Measurements from ENCODE around the gene PLAC9. TPM values are rescaled to one million over a fixed set of nuclear protein-coding genes. Genes with fewer than 3 reads are reported as not detected.

The PLAC9 gene
- total and polyA plus RNA-seq, 2 experiments from 2014 or later: 1.1 to 11.0 TPM

GRCh38 chr10:80194373-80195045, 62.0 kb downstream of the PLAC9 start (continued):
- no peak for TF ChIP-seq ZNF462 (CRISPR knock-in tag; IDR thresholded peaks at IDR 0.05)
- no peak for TF ChIP-seq STAT1 (IDR thresholded peaks at IDR 0.05; ENCODE audit: unreplicated experiment)
- no peak for TF ChIP-seq NANOG (IDR thresholded peaks at IDR 0.05; ENCODE audit: borderline replicate concordance)
- no peak for TF ChIP-seq ZNF331 (CRISPR knock-in tag; IDR thresholded peaks at IDR 0.05; ENCODE audit: low read depth)
- no peak for TF ChIP-seq JUNB (IDR thresholded peaks at IDR 0.05; ENCODE audit: unreplicated experiment)

Other genes starting within 250 kb of the PLAC9 start
- gene SFTPD, start 183.6 kb upstream of the PLAC9 start, total RNA-seq (2014; rRNA removed; shearing (Covaris generic)): 0.70 TPM in 1 of 2 replicates, not detected in the other
- 0.23 TPM in 1 of 2 replicates, not detected in the other for gene SFTPD, start 183.6 kb upstream of the PLAC9 start, polyA plus RNA-seq (2016; fragmentation: Nextera tagmentation; extraction: Ambion mirVana)
- 21.1 and 21.2 TPM in 2 replicates for gene TMEM254, start 54.1 kb upstream of the PLAC9 start, total RNA-seq (2014; rRNA removed; shearing (Covaris generic))
- 21.1 and 21.5 TPM in 2 replicates for gene TMEM254, start 54.1 kb upstream of the PLAC9 start, polyA plus RNA-seq (2016; fragmentation: Nextera tagmentation; extraction: Ambion mirVana)
- 38.9 and 42.3 TPM in 2 replicates for gene ANXA11, start 72.8 kb downstream of the PLAC9 start, total RNA-seq (2014; rRNA removed; shearing (Covaris generic))
- gene ANXA11, start 72.8 kb downstream of the PLAC9 start, polyA plus RNA-seq (2016; fragmentation: Nextera tagmentation; extraction: Ambion mirVana): 70.0 and 73.7 TPM in 2 replicates
- gene MAT1A, start 156.9 kb downstream of the PLAC9 start, total RNA-seq (2014; rRNA removed; shearing (Covaris generic)): 6.5 and 8.0 TPM in 2 replicates
- 0.97 and 1.3 TPM in 2 replicates for gene MAT1A, start 156.9 kb downstream of the PLAC9 start, polyA plus RNA-seq (2016; fragmentation: Nextera tagmentation; extraction: Ambion mirVana)
- 2.1 TPM in 1 of 2 replicates, not detected in the other for gene DYDC1, start 224.0 kb downstream of the PLAC9 start, total RNA-seq (2014; rRNA removed; shearing (Covaris generic))
- 1.7 TPM in 1 of 2 replicates, not detected in the other for gene DYDC1, start 224.0 kb downstream of the PLAC9 start, polyA plus RNA-seq (2016; fragmentation: Nextera tagmentation; extraction: Ambion mirVana)
- 1.7 and 8.1 TPM in 2 replicates for gene DYDC2, start 224.1 kb downstream of the PLAC9 start, total RNA-seq (2014; rRNA removed; shearing (Covaris generic))
- 9.0 and 10.3 TPM in 2 replicates for gene DYDC2, start 224.1 kb downstream of the PLAC9 start, polyA plus RNA-seq (2016; fragmentation: Nextera tagmentation; extraction: Ambion mirVana)